GM10248 (cell line): Measurements from ENCODE around the gene TBC1D21.

Experiments used
- CTCF ChIA-PET: fragments of 300-600 bp; sonication (Branson Sonifier 250); formaldehyde crosslinking; extraction: SDS; loops from one replicate; lab custom pipeline; 2021; ENCODE audit warnings: antibody characterized with exemption; lab: Yijun Ruan, JAX
- POLR2A ChIA-PET: fragments of 350-650 bp; sonication (Branson Sonifier 250); formaldehyde crosslinking; extraction: SDS; loops from one replicate; lab custom pipeline; 2020; ENCODE audit warnings: antibody characterized with exemption; lab: Yijun Ruan, JAX
- DNase-seq: peaks from one replicate; pipeline ENCODE4 v3.0.0; 2012; ENCODE audit errors: extremely low spot score
- CTCF ChIP-seq: IDR thresholded peaks from 2 replicates; pipeline ENCODE4 v1.5.1; 2012; ENCODE audit warnings: mild to moderate bottlenecking, low read depth; ENCODE audit errors: extremely low read depth, missing control alignments, control extremely low read depth

TBC1D21 gene

GRCh38 chr15:73910522-73911303, 37.3 kb downstream of the TBC1D21 start:
- CTCF ChIA-PET = interaction anchor here (2.5 to 7.4 kb wide), 2 partner anchors 12 to 37 kb away, joined by 6 to 112 read pairs; partner anchors contain the start of gene TBC1D21

GRCh38 chr15:73912030-73912596, 38.7 kb downstream of the TBC1D21 start:
- no peak for DNase-seq
- CTCF ChIA-PET = interaction anchor here (0.6 to 7.4 kb wide), 2 partner anchors 39 to 61 kb away, joined by 3 to 112 read pairs; partner anchors contain the start of gene TBC1D21
- no peak for TF ChIP-seq CTCF
- POLR2A ChIA-PET = no interaction called here

More at GRCh38 chr15:73910522-73911303, 37.3 kb downstream of the TBC1D21 start:
- POLR2A ChIA-PET = no interaction called here
- DNase-seq = no peak
- TF ChIP-seq CTCF = no peak

- ChIA-PET POLR2A (no interaction called here), CTCF (interaction anchor here (1.1 kb wide), 1 partner anchor 42 kb away, joined by 3 read pairs; no protein-coding TSS in a partner anchor)
- no peak for TF ChIP-seq CTCF
- no peak for DNase-seq
Measured at GRCh38 chr15:73914145-73914544, 40.8 kb downstream of the TBC1D21 start.

GRCh38 chr15:73915082-73915481, 41.7 kb downstream of the TBC1D21 start:
- CTCF ChIA-PET = interaction anchor here (0.8 kb wide), 1 partner anchor 710 kb away, joined by 3 read pairs; no protein-coding TSS in a partner anchor
- TF ChIP-seq CTCF = no peak
- POLR2A ChIA-PET = no interaction called here
- no peak for DNase-seq

GRCh38 chr15:73918784-73919183, 45.4 kb downstream of the TBC1D21 start:
- ChIA-PET CTCF (no interaction called here), POLR2A (no interaction called here)
- TF ChIP-seq CTCF = no peak
- no peak for DNase-seq

- no peak for TF ChIP-seq CTCF
- ChIA-PET POLR2A (no interaction called here), CTCF (interaction anchor here (2.7 kb wide), 1 partner anchor 12 kb away, joined by 6 read pairs; no protein-coding TSS in a partner anchor)
- no peak for DNase-seq
Measured at GRCh38 chr15:73919706-73920105, 46.3 kb downstream of the TBC1D21 start.
